Right kidney (tissue), 1 donor: ENCODE data around the gene CLK1.
A peak's percentile ranks its signal among the peaks of the same experiment; 100 is the strongest.

Source experiments
- DNase-seq: peaks from one replicate; pipeline ENCODE4 v3.0.0-alpha.2; 2016

The CLK1 gene

DNA sequence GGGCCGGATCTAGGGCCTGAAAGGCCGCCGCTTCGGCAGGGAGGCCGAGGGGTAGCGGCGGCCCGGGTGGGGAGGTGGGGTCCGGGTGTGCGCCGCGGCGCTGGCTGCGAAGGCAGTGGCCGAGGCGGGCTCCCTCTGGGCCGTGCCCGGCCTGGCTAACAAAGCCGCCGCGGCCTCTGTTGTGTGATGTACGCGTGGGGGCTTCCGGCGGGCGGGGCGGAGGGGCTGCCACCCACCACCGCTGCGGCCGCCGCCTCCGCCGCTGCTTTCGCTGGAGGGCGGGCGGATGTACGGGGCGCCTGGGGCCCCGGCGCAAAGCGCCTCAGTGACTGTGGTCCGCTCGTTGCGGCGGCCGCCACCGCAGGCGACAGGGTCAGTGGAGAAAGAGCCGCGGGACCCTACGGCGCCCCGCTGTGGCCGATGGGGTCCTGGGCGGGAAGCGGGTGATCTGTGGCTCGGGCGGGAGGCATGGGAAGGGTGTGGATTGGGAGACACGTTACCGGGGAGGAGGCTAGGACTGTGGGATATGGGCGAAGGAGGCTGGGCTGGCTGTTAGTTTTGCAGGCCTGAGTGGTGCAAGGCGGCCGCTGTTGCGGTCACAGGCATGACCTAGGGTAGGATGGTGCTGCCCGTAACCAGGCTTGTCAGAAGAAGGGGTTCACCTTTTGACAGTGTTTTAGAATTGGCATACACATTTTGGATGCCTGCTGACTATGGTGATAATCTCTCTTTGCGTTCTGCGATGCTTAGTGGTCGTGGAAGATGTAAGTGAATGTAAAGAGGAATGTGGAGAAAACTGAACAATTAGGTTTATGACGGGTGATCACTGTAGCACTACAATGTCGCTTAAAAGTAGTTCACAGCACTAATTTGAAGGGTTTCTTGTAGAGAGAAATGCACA is 52.1 kb downstream of the CLK1 start:
- DNase-seq, result peak; percentile 97

DNA sequence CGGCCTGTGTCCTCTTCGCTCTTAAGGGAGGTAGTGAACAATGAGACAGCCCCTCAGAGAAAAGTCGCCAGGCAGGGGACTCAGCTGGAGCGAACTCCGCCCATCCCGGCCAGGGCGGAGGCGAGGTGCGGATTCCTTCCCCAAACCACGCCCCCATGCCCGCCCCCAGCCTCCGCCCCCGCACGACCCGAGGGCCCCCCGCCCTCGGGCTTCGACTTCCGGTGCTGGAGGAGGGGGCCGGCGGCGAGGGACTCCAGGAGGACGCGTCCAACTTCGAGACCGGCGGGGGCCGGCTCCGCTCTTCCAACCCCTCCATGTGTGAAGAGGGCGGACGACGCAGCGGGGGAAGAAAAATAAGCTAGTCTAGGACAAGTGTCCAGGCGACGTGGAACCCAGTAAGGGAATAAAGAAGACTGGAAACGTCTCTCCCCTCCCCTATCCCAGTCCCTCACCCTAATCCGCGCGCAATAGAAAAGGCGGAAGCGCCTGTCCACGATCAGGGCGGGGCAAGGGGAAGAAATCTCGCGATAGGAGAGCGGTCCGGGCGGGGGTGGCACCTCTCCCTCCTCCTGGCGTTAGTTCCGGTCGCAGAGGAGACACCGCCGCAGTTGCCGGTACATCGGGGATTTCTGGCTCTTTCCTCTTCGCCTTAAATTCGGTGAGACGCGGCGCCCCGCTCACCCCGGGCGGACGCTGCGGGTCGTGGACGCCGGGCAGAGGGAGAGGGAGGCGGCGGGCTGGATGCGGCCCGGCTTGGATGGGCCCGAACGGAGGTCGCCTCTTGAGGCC is 52.9 kb downstream of the CLK1 start, which contains the start of gene BZW1:
BZW1 (plus strand) TSS at position 578 of the 789 bp plus-strand sequence. CDS start 1,308 bp downstream, outside the sequence.
- peak; percentile 99 for DNase-seq

DNA sequence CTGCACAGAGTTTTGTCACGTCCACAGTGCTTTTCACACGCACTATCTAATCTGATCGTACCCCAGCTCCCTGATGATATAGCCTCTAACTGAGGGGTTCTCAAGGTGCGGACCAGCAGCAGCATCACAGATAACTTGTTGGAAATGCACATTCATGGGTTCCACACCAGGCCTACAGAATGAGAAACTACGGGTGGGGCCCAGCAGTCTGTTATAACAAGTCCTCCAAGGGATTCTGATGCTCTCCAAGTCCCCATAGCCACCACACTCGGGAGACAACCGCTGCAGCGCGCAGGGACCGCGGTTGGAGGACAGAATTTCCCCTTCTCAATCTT is 53.5 kb downstream of the CLK1 start:
- peak; percentile 78 for DNase-seq

DNA sequence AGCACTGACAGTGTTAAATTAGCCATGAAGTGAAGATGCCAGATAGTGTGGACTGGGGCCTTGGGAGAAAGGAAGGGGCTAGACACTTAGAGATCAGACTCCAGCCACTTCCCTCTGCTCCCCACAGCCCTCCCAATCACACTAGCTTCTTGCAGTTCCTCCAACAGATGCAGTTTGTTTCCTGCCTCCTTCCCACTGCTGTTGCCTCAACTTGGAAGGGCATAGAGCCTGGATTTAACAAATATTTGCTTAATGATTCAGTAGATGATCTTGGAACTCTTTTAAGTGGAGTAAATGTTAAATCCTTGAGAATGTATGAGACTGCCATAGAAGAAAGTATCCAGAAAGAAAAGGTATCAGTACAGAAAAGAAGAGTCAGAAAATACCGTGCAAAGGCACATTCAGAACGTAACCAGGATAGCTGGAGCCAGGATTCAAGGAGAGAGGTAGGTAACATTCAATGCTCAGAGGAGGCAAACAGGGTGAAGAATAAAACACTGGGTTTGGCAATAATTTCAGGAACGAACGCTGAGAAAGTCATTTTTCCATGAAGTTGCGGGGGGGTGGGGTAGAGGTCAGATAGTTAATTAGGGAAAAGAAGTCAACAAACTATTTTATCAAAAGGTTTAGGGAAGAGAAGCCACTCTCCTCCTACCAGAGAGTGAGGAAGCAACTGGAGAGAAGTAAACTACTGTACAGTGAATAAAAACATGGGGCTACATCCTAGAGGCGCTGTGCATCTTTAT is 54.0 kb downstream of the CLK1 start:
- DNase-seq, result peak; percentile 10

DNA sequence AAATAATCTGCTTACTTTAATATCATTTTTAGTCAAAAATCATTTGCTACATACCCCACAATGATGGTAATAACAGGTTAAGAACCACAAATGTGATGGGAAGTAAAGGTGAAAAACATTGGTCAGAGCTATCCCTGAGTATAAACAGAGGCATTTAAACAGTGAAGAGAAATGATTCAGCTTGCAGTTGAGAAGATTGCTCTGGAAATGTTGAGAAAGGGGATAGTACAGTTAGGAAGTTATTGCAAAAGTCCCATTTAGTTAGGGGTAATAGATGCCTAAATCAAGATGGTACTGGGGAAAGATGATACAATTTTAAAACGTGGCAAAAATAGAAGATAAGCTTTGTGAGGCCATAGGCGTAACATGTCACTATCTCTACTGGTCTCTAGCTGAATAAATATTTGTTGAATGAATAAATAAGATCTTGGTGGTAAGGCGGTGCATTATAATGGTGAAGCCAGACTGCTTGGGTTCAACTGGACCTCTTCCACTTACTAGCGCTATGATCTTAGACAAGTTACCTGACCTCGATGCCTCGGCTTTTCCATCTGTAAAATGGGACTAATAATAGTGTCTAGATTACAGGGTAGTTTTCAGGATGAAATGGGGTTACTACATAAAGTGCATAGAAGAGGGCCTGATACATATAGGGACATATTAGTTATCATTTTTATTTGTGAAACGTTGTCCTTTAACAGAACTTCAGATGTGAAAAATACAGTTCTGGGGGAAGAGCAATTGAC is 54.8 kb downstream of the CLK1 start:
- no peak for DNase-seq
